ENCODE measurements around the gene MAGIX. TPM values are rescaled to one million over a fixed set of nuclear protein-coding genes. Genes with fewer than 3 reads are reported as not detected.

Gene MAGIX
- total RNA-seq, 1 experiment from 2014 or later = 1.2 TPM

GRCh38 chrX:49211074-49211473, 48.5 kb downstream of the MAGIX start:
- H3K36me3 Mint-ChIP-seq = no peaks in the 10 kb centered on the region
- ChIA-PET CTCF (no interaction called here), POLR2A (no interaction called here)
- H3K4me1 Mint-ChIP-seq = no peaks in the 10 kb centered on the region
- H3K9me3 Mint-ChIP-seq = peaks cover 4% of the 10 kb centered on the region; the same call in 1 of the 2 replicates
- DNase-seq (ENCODE audit: low spot score) (no peak), ATAC-seq (no peak)
- no peak overlapping the region for H3K4me3 Mint-ChIP-seq
- H3K27ac Mint-ChIP-seq = no peak overlapping the region
- H3K27me3 Mint-ChIP-seq (ENCODE audit: low read depth) = peaks cover 5% of the 10 kb centered on the region; the same call in 1 of the 2 replicates
- TF ChIP-seq E2F1 (CRISPR knock-in tag; IDR thresholded peaks at IDR 0.05) (no peak), USF2 (CRISPR knock-in tag; IDR thresholded peaks at IDR 0.05) (no peak), ZNF512 (CRISPR knock-in tag; IDR thresholded peaks at IDR 0.05; ENCODE audit: borderline replicate concordance) (no peak), ATF3 (CRISPR knock-in tag; conservative IDR thresholded peaks at IDR 0.05) (no peak), SMAD3 (CRISPR knock-in tag; IDR thresholded peaks at IDR 0.05; ENCODE audit: borderline replicate concordance) (no peak), RORB (CRISPR knock-in tag; IDR thresholded peaks at IDR 0.05) (no peak), GABPB1 (CRISPR knock-in tag; IDR thresholded peaks at IDR 0.05) (no peak), TP53 (CRISPR knock-in tag; IDR thresholded peaks at IDR 0.05) (no peak), ATF2 (CRISPR knock-in tag; IDR thresholded peaks at IDR 0.05; ENCODE audit: borderline replicate concordance, low read depth) (no peak), TEAD4 (CRISPR knock-in tag; IDR thresholded peaks at IDR 0.05) (no peak), TEAD1 (CRISPR knock-in tag; IDR thresholded peaks at IDR 0.05) (no peak), MXD4 (CRISPR knock-in tag; IDR thresholded peaks at IDR 0.05; ENCODE audit: borderline replicate concordance) (no peak), GTF2I (CRISPR knock-in tag; conservative IDR thresholded peaks at IDR 0.05) (no peak), E2F4 (CRISPR knock-in tag; IDR thresholded peaks at IDR 0.05; ENCODE audit: borderline replicate concordance, low read depth) (no peak), TCF7 (CRISPR knock-in tag; IDR thresholded peaks at IDR 0.05; ENCODE audit: low read depth) (no peak), PRDM15 (CRISPR knock-in tag; IDR thresholded peaks at IDR 0.05) (no peak), FOXJ3 (CRISPR knock-in tag; IDR thresholded peaks at IDR 0.05; ENCODE audit: borderline replicate concordance) (no peak), MLX (CRISPR knock-in tag; IDR thresholded peaks at IDR 0.05) (no peak), IRF2 (CRISPR knock-in tag; IDR thresholded peaks at IDR 0.05; ENCODE audit: borderline replicate concordance, low read depth) (no peak)
